Left ventricle myocardium inferior (tissue), 1 donor: ENCODE data around the gene C1orf167. TPM values are rescaled to one million over a fixed set of nuclear protein-coding genes. Genes with fewer than 3 reads are reported as not detected.

ENCODE experiments used
- DNase-seq: peaks from one replicate; pipeline ENCODE4 v3.0.0-alpha.2; 2020
- H3K27ac ChIP-seq: fragments of 200-600 bp; replicated peaks from 2 replicates; pipeline ENCODE4 v1.8.0; 2021
- H3K27me3 ChIP-seq: fragments of 200-600 bp; 2 replicates; pipeline ENCODE4 v1.8.0; 2021; ENCODE audit warnings: low read depth
- H3K36me3 ChIP-seq: fragments of 200-600 bp; 2 replicates; pipeline ENCODE4 v1.8.0; 2021
- H3K4me1 ChIP-seq: fragments of 200-600 bp; 2 replicates; pipeline ENCODE4 v1.8.0; 2021
- H3K4me3 ChIP-seq: fragments of 200-600 bp; 2 replicates; pipeline ENCODE4 v1.8.0; 2021; ENCODE audit warnings: mild to moderate bottlenecking, moderate library complexity
- H3K9me3 ChIP-seq: fragments of 200-600 bp; replicated peaks from 2 replicates; pipeline ENCODE4 v1.8.0; 2021
- intact Hi-C: fragments of 100-400 bp; cut with micrococcal nuclease; formaldehyde crosslinking; loops from one replicate; pipeline ENCODE4 v1.11.0; 2022
- total RNA-seq: library from RNA; stranded (reverse); fragmentation: NEBNext Ultra II Directional; extraction: Animal tissue kit (Norgen Biotek cat#: 25700); gene quantifications from one replicate; pipeline ENCODE4 v1.2.1, GENCODE V29; 2021
- TF ChIP-seq, protein P1 (sequence below): fragments of 200-600 bp; IDR thresholded peaks from 2 replicates; pipeline ENCODE4 v1.8.0; 2021; ENCODE audit warnings: antibody characterized with exemption, mild to moderate bottlenecking, borderline replicate concordance
- donor health status: DM: no; HTN: yes; CAD: no; lungs with severe emphysema.

C1orf167 gene
- total RNA-seq, 1 donor from 2014 or later = 2.5 TPM

DNA sequence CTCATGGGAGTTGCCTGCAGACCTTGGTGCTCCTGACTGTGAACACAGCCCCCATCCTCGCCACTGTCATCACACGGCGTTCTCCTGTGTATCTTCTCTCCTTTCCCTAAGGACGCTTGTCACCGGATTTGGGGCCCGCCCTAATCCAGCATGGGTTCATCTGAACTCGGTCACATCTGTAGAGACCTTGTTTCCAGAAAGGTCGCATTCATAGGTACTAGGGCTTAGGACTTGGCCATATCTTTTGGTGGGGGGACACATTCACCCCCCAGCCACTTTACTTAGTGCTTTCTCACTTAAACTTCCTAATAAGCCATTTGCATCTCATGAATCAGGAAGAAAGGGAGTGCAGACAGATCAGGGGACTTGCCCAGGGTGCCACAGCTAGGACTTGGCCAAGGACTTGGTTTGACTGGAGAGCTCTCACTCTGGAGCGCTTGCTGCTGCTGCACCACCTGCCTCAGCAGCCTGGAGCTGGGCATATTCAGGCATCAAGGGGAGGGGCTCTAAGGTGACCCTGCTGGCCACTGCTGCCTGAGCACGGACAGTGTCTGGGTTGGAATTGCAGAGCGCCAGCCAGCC, 75.9 kb downstream of the C1orf167 start:
- no peak for DNase-seq
- peaks cover 21% of the 10 kb centered on the region for H3K4me1 ChIP-seq
- no peaks in the 10 kb centered on the region for H3K9me3 ChIP-seq
- TF ChIP-seq, protein P1, sequence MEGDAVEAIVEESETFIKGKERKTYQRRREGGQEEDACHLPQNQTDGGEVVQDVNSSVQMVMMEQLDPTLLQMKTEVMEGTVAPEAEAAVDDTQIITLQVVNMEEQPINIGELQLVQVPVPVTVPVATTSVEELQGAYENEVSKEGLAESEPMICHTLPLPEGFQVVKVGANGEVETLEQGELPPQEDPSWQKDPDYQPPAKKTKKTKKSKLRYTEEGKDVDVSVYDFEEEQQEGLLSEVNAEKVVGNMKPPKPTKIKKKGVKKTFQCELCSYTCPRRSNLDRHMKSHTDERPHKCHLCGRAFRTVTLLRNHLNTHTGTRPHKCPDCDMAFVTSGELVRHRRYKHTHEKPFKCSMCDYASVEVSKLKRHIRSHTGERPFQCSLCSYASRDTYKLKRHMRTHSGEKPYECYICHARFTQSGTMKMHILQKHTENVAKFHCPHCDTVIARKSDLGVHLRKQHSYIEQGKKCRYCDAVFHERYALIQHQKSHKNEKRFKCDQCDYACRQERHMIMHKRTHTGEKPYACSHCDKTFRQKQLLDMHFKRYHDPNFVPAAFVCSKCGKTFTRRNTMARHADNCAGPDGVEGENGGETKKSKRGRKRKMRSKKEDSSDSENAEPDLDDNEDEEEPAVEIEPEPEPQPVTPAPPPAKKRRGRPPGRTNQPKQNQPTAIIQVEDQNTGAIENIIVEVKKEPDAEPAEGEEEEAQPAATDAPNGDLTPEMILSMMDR = no peak
- H3K27me3 ChIP-seq = no peaks in the 10 kb centered on the region
- intact Hi-C loops = loop anchor here (5.0 kb wide), 1 partner anchor 54 kb away; no protein-coding TSS in a partner anchor
- H3K27ac ChIP-seq = no peak overlapping the region
- peaks cover 90% of the 10 kb centered on the region for H3K36me3 ChIP-seq
- no peak overlapping the region for H3K4me3 ChIP-seq

DNA sequence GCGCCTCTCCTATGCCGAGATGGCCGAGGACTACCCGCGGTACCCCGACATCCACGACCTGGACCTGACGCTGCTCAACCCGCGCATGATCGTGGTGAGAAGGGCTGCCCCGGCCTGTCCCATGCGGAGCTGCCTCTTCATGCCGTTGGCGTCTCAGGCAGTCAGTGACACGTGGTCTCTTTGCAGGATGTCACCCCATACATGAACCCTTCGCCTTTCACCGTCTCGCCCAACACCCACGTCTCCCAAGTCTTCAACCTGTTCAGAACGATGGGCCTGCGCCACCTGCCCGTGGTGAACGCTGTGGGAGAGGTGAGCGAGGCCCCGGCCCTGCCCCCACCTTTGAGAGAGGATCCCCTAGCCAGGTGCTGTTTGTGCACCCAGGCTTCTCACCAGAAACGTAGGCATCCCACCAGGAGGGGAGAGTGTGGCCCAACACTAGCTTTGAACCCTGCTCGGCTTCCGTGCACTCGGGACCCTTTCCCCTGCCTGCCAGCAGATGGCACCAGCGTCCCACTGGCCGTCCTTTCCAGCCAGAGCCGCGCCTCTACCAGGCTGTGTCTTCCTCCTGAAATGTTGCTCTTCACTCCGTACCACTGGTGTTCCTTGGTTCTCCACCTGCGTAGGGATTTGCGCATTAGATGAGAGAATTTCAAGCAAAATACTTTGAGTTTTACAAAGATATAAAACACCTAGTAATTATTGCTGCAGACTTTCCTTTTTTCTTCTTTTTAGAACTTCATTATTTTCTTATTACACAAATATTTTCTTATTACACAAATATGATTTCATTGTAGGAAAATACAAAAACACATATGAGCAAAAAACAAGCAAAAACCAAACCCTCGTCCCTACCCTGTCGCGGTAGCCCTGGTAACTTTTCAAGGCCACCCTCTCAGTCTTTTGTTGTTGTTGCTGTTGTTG, 76.6 kb downstream of the C1orf167 start:
- Histone ChIP-seq H3K4me1 (peaks cover 22% of the 10 kb centered on the region), H3K4me3 (no peak overlapping the region), H3K27me3 (no peaks in the 10 kb centered on the region), H3K36me3 (peaks cover 85% of the 10 kb centered on the region), H3K27ac (no peak overlapping the region), H3K9me3 (no peaks in the 10 kb centered on the region)
- DNase-seq = peak; percentile 69
- TF ChIP-seq, protein P1 = peak; percentile 100
- intact Hi-C loops = loop anchor here (5.0 kb wide), 1 partner anchor 54 kb away; no protein-coding TSS in a partner anchor

Other genes starting within 250 kb of the C1orf167 start
- gene FBXO2, start 107.8 kb upstream of the C1orf167 start, total RNA-seq = 1.9 TPM
- gene FBXO44, start 107.3 kb upstream of the C1orf167 start, total RNA-seq = 20.2 TPM
- 10.3 TPM for gene FBXO6, start 98.0 kb upstream of the C1orf167 start, total RNA-seq
- gene MAD2L2, start 81.0 kb upstream of the C1orf167 start, total RNA-seq = 17.2 TPM
- 0.05 TPM for gene DRAXIN, start 70.5 kb upstream of the C1orf167 start, total RNA-seq
- 16.6 TPM for gene AGTRAP, start 26.1 kb upstream of the C1orf167 start, total RNA-seq
- gene MTHFR, start 43.8 kb downstream of the C1orf167 start, total RNA-seq = 40.1 TPM
- 16.1 TPM for gene CLCN6, start 44.0 kb downstream of the C1orf167 start, total RNA-seq
- gene NPPA, start 85.6 kb downstream of the C1orf167 start, total RNA-seq = 1,100 TPM
- gene NPPB, start 96.8 kb downstream of the C1orf167 start, total RNA-seq = 119 TPM
- 40.9 TPM for gene KIAA2013, start 164.2 kb downstream of the C1orf167 start, total RNA-seq
- 61.6 TPM for gene PLOD1, start 172.5 kb downstream of the C1orf167 start, total RNA-seq
- gene MFN2, start 218.3 kb downstream of the C1orf167 start, total RNA-seq = 663 TPM